Dendritic cell treated with granulocyte-macrophage colony-stimulating factor and Interleukin-4, amounts not matched to agents 40 ng/mL and 50 ng/mL, for 4 days (primary cell): ENCODE data around the gene EPB41L5.
A peak's percentile ranks its signal among the peaks of the same experiment; 100 is the strongest.
"Not testable (repeated sequence)": the region's sequence is repeated elsewhere in the genome, so short reads cannot be mapped to it uniquely, and the experiment has no call there.

Experiments used
- H3K27ac Mint-ChIP-seq: one replicate; pipeline ENCODE4 v1.8.0; 2022; ENCODE audit warnings: mild to moderate bottlenecking, mixed read lengths
- H3K27me3 Mint-ChIP-seq: one replicate; pipeline ENCODE4 v1.8.0; 2022; ENCODE audit warnings: mild to moderate bottlenecking, mixed read lengths
- H3K36me3 Mint-ChIP-seq: one replicate; pipeline ENCODE4 v1.8.0; 2022; ENCODE audit warnings: low read depth, mixed read lengths
- H3K4me1 Mint-ChIP-seq: one replicate; pipeline ENCODE4 v1.8.0; 2022; ENCODE audit warnings: low read depth, mixed read lengths
- H3K4me3 Mint-ChIP-seq: one replicate; pipeline ENCODE4 v1.8.0; 2022; ENCODE audit warnings: mild to moderate bottlenecking, moderate library complexity, mixed read lengths
- H3K9me3 Mint-ChIP-seq: one replicate; pipeline ENCODE4 v1.8.0; 2022; ENCODE audit warnings: mixed read lengths
- intact Hi-C: fragments of 100-400 bp; cut with micrococcal nuclease; formaldehyde crosslinking; loops from one replicate; pipeline ENCODE4 v1.15.0; 2022

EPB41L5 gene

GRCh38 chr2:120100627-120101026, 87.8 kb downstream of the EPB41L5 start:
- H3K4me1 Mint-ChIP-seq: no peaks in the 10 kb centered on the region
- intact Hi-C loops: loop anchor here (10.0 kb wide), 1 partner anchor 346 kb away; the partner anchor contains the start of gene PTPN4
- H3K36me3 Mint-ChIP-seq: no peaks in the 10 kb centered on the region
- H3K27me3 Mint-ChIP-seq: peaks cover 4% of the 10 kb centered on the region
- no peaks in the 10 kb centered on the region for H3K9me3 Mint-ChIP-seq
- no peak overlapping the region for H3K4me3 Mint-ChIP-seq
- no peak overlapping the region for H3K27ac Mint-ChIP-seq

GRCh38 chr2:120103723-120104467, 91.0 kb downstream of the EPB41L5 start:
- H3K4me3 Mint-ChIP-seq: no peak overlapping the region
- peaks cover 12% of the 10 kb centered on the region for H3K27me3 Mint-ChIP-seq
- no peaks in the 10 kb centered on the region for H3K36me3 Mint-ChIP-seq
- H3K9me3 Mint-ChIP-seq: no peaks in the 10 kb centered on the region
- H3K27ac Mint-ChIP-seq: no peak overlapping the region
- intact Hi-C loops: loop anchor here (10.0 kb wide), 1 partner anchor 349 kb away; the partner anchor contains the start of gene PTPN4
- peaks cover 3% of the 10 kb centered on the region for H3K4me1 Mint-ChIP-seq

- Mint-ChIP-seq H3K27ac (no peak overlapping the region), H3K4me1 (peaks cover 12% of the 10 kb centered on the region), H3K9me3 (no peaks in the 10 kb centered on the region), H3K4me3 (no peak overlapping the region), H3K36me3 (no peaks in the 10 kb centered on the region), H3K27me3 (peaks cover 12% of the 10 kb centered on the region)
- intact Hi-C loops: loop anchor here (10.0 kb wide), 1 partner anchor 350 kb away; the partner anchor contains the start of gene PTPN4
Measured at GRCh38 chr2:120104772-120105171, 91.9 kb downstream of the EPB41L5 start.

- Mint-ChIP-seq H3K4me3 (no peak overlapping the region), H3K9me3 (no peaks in the 10 kb centered on the region), H3K36me3 (no peaks in the 10 kb centered on the region), H3K27ac (no peak overlapping the region), H3K27me3 (peaks cover 15% of the 10 kb centered on the region), H3K4me1 (peaks cover 17% of the 10 kb centered on the region)
- intact Hi-C loops: loop anchor here (10.0 kb wide), 1 partner anchor 351 kb away; the partner anchor contains the start of gene PTPN4
Measured at GRCh38 chr2:120105360-120105759, 92.5 kb downstream of the EPB41L5 start.

- Mint-ChIP-seq H3K27me3 (peaks cover 24% of the 10 kb centered on the region), H3K4me3 (no peak overlapping the region), H3K9me3 (no peaks in the 10 kb centered on the region), H3K36me3 (no peaks in the 10 kb centered on the region), H3K27ac (no peak overlapping the region), H3K4me1 (peaks cover 32% of the 10 kb centered on the region)
- intact Hi-C loops: loop anchor here (10.0 kb wide), 1 partner anchor 353 kb away; the partner anchor contains the start of gene PTPN4
Measured at GRCh38 chr2:120108049-120108448, 95.2 kb downstream of the EPB41L5 start.

GRCh38 chr2:120108749-120109148, 95.9 kb downstream of the EPB41L5 start:
- Mint-ChIP-seq H3K4me1 (peaks cover 32% of the 10 kb centered on the region), H3K27ac (no peak overlapping the region), H3K9me3 (no peaks in the 10 kb centered on the region), H3K4me3 (no peak overlapping the region), H3K27me3 (peaks cover 26% of the 10 kb centered on the region), H3K36me3 (no peaks in the 10 kb centered on the region)
- intact Hi-C loops: loop anchor here (1.0 to 10.0 kb wide), 2 partner anchors 67 to 354 kb away; partner anchors contain the start of gene PTPN4

GRCh38 chr2:120109186-120110061, 96.5 kb downstream of the EPB41L5 start:
- no peaks in the 10 kb centered on the region for H3K9me3 Mint-ChIP-seq
- intact Hi-C loops: loop anchor here (1.0 to 10.0 kb wide), 4 partner anchors 66 to 565 kb away; partner anchors contain the start of gene PTPN4
- H3K27me3 Mint-ChIP-seq: peaks cover 24% of the 10 kb centered on the region
- no peak overlapping the region for H3K27ac Mint-ChIP-seq
- no peak overlapping the region for H3K4me3 Mint-ChIP-seq
- H3K36me3 Mint-ChIP-seq: no peaks in the 10 kb centered on the region
- H3K4me1 Mint-ChIP-seq: peaks cover 32% of the 10 kb centered on the region

- intact Hi-C loops: loop anchor here (2.0 to 10.0 kb wide), 2 partner anchors 203 to 565 kb away; no protein-coding TSS in a partner anchor
- peaks cover 32% of the 10 kb centered on the region for H3K4me1 Mint-ChIP-seq
- peaks cover 24% of the 10 kb centered on the region for H3K27me3 Mint-ChIP-seq
- no peak overlapping the region for H3K4me3 Mint-ChIP-seq
- H3K9me3 Mint-ChIP-seq: no peaks in the 10 kb centered on the region
- no peak overlapping the region for H3K27ac Mint-ChIP-seq
- no peaks in the 10 kb centered on the region for H3K36me3 Mint-ChIP-seq
Measured at GRCh38 chr2:120110062-120110362, 97.1 kb downstream of the EPB41L5 start.

- Mint-ChIP-seq H3K36me3 (no peaks in the 10 kb centered on the region), H3K27me3 (peaks cover 24% of the 10 kb centered on the region), H3K4me3 (no peak overlapping the region), H3K9me3 (no peaks in the 10 kb centered on the region), H3K4me1 (peaks cover 32% of the 10 kb centered on the region), H3K27ac (no peak overlapping the region)
- intact Hi-C loops: loop anchor here (2.0 to 10.0 kb wide), 2 partner anchors 202 to 564 kb away; no protein-coding TSS in a partner anchor
Measured at GRCh38 chr2:120110507-120110906, 97.6 kb downstream of the EPB41L5 start.

- Mint-ChIP-seq H3K4me3 (no peak overlapping the region), H3K9me3 (no peaks in the 10 kb centered on the region), H3K27ac (peak overlapping the region; percentile 18), H3K27me3 (peaks cover 21% of the 10 kb centered on the region), H3K4me1 (peaks cover 32% of the 10 kb centered on the region), H3K36me3 (no peaks in the 10 kb centered on the region)
- intact Hi-C loops: loop anchor here (2.0 to 10.0 kb wide), 2 partner anchors 202 to 564 kb away; no protein-coding TSS in a partner anchor
Measured at GRCh38 chr2:120111193-120111592, 98.3 kb downstream of the EPB41L5 start.

- H3K27me3 Mint-ChIP-seq: peaks cover 9% of the 10 kb centered on the region
- H3K9me3 Mint-ChIP-seq: no peaks in the 10 kb centered on the region
- H3K27ac Mint-ChIP-seq: no peak overlapping the region
- H3K4me3 Mint-ChIP-seq: no peak overlapping the region
- no peaks in the 10 kb centered on the region for H3K4me1 Mint-ChIP-seq
- intact Hi-C loops: loop anchor here (10.0 kb wide), 1 partner anchor 557 kb away; no protein-coding TSS in a partner anchor
- H3K36me3 Mint-ChIP-seq: no peaks in the 10 kb centered on the region
Measured at GRCh38 chr2:120118018-120118417, 105.1 kb downstream of the EPB41L5 start.

- intact Hi-C loops: loop anchor here (10.0 kb wide), 1 partner anchor 556 kb away; no protein-coding TSS in a partner anchor
- H3K4me1 Mint-ChIP-seq: no peaks in the 10 kb centered on the region
- H3K27me3 Mint-ChIP-seq: peaks cover 9% of the 10 kb centered on the region
- H3K4me3 Mint-ChIP-seq: no peak overlapping the region
- H3K9me3 Mint-ChIP-seq: no peaks in the 10 kb centered on the region
- H3K27ac Mint-ChIP-seq: no peak overlapping the region
- H3K36me3 Mint-ChIP-seq: no peaks in the 10 kb centered on the region
Measured at GRCh38 chr2:120118471-120118870, 105.6 kb downstream of the EPB41L5 start.

- H3K27ac Mint-ChIP-seq, H3K27me3 Mint-ChIP-seq, H3K36me3 Mint-ChIP-seq, intact Hi-C loops, H3K9me3 Mint-ChIP-seq, H3K4me3 Mint-ChIP-seq, H3K4me1 Mint-ChIP-seq: not testable (repeated sequence)
Measured at GRCh38 chr2:120121337-120121736, 108.5 kb downstream of the EPB41L5 start.

GRCh38 chr2:120123090-120123489, 110.2 kb downstream of the EPB41L5 start:
- intact Hi-C loops: no loop called here
- H3K4me1 Mint-ChIP-seq: no peaks in the 10 kb centered on the region
- H3K9me3 Mint-ChIP-seq: no peaks in the 10 kb centered on the region
- no peak overlapping the region for H3K4me3 Mint-ChIP-seq
- peaks cover 6% of the 10 kb centered on the region for H3K27me3 Mint-ChIP-seq
- no peaks in the 10 kb centered on the region for H3K36me3 Mint-ChIP-seq
- no peak overlapping the region for H3K27ac Mint-ChIP-seq
